IMR-90 (cell line): ENCODE measurements around the gene ABCA5.

Experiments used
- CTCF ChIP-seq: conservative IDR thresholded peaks from 2 replicates; pipeline ENCODE4 v1.5.1; 2012; ENCODE audit warnings: mild to moderate bottlenecking, low read depth, low read length, improper control_type of control experiment
- TF ChIP-seq, protein P1 (sequence below): fragments of 150-350 bp; IDR thresholded peaks from 2 replicates; pipeline ENCODE4 v1.6.1; 2016; ENCODE audit warnings: low read depth, mild to moderate bottlenecking, low read length, moderate library complexity, borderline replicate concordance

GRCh38 chr17:69317625-69318024 lies 9.3 kb downstream of the ABCA5 start:
- TF ChIP-seq, protein P1, sequence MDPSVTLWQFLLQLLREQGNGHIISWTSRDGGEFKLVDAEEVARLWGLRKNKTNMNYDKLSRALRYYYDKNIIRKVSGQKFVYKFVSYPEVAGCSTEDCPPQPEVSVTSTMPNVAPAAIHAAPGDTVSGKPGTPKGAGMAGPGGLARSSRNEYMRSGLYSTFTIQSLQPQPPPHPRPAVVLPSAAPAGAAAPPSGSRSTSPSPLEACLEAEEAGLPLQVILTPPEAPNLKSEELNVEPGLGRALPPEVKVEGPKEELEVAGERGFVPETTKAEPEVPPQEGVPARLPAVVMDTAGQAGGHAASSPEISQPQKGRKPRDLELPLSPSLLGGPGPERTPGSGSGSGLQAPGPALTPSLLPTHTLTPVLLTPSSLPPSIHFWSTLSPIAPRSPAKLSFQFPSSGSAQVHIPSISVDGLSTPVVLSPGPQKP: no peak
- no peak for TF ChIP-seq CTCF
